ENCODE data around the gene MTR.
"Not testable (repeated sequence)": the region's sequence is repeated elsewhere in the genome, so short reads cannot be mapped to it uniquely, and the experiment has no call there.

The MTR gene

DNA sequence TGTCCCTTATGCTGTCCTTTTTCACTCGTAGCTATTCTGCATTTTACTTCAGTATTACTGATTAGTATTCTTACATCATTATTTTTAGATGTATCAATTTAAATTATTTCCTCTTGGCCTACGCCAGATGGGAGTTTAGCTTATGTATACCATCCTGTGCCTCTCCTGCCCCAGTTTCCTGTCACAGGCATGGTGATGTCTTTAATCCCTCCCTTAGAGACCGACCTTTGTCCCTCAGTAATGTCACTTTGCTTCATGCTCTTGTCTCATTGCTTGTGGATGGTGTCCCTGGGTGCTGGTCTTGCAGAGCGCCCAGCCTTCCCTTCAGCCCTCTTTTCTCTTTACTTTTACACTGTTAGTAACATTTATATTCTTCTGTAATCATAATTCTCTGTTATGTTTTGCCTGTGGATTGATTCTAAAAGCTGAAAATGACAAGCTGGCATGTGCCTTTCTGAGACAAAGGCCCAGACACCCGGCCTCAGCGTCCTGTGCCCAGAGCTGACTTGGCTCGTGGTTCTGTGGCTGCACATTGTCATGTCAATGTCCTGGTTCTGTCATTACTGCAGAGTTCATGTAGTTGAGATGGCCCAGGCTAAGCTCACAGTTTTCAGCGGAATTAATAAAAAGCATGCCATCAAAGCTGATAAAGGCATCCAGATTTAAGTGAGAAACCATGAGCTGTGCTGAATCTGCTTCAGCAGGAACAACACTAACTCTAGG is 100.7 kb downstream of the MTR start:
- ChIA-PET CTCF (interaction anchor here (1.8 kb wide), 1 partner anchor 27 kb away, joined by 8 read pairs; no protein-coding TSS in a partner anchor), POLR2A (no interaction called here)
- TF ChIP-seq, protein P1, sequence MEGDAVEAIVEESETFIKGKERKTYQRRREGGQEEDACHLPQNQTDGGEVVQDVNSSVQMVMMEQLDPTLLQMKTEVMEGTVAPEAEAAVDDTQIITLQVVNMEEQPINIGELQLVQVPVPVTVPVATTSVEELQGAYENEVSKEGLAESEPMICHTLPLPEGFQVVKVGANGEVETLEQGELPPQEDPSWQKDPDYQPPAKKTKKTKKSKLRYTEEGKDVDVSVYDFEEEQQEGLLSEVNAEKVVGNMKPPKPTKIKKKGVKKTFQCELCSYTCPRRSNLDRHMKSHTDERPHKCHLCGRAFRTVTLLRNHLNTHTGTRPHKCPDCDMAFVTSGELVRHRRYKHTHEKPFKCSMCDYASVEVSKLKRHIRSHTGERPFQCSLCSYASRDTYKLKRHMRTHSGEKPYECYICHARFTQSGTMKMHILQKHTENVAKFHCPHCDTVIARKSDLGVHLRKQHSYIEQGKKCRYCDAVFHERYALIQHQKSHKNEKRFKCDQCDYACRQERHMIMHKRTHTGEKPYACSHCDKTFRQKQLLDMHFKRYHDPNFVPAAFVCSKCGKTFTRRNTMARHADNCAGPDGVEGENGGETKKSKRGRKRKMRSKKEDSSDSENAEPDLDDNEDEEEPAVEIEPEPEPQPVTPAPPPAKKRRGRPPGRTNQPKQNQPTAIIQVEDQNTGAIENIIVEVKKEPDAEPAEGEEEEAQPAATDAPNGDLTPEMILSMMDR (IDR thresholded peaks at IDR 0.05; ENCODE audit: insufficient read depth, low read length, missing control alignments) = no peak
- DNase-seq (ENCODE audit: low read depth, low spot score) = no peak
- H3K4me3 ChIP-seq (ENCODE audit: low read depth, low read length) = no peak overlapping the region

DNA sequence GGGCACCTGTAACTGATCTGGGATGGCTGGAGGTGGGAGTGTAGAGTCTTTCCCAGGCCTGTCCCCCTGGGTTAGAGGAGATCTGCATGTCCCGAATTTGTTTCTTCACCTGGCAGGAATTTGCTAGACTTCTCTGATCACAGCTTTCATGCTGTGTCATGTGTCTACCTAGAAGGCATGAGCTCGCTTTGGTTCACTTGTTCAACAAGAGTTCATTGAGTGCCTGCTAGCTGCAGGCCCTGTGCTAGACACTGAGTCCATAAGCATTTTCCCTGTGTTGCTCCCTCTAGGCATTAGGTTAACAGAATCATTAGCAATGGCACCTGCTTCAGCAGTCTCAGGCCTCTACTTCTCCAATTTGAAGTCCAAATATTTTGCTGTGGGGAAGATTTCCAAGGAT is 101.6 kb downstream of the MTR start:
- TF ChIP-seq, protein P1 (IDR thresholded peaks at IDR 0.05; ENCODE audit: insufficient read depth, low read length, missing control alignments) = no peak
- no peak for DNase-seq (ENCODE audit: low read depth, low spot score)
- POLR2A ChIA-PET = no interaction called here

DNA sequence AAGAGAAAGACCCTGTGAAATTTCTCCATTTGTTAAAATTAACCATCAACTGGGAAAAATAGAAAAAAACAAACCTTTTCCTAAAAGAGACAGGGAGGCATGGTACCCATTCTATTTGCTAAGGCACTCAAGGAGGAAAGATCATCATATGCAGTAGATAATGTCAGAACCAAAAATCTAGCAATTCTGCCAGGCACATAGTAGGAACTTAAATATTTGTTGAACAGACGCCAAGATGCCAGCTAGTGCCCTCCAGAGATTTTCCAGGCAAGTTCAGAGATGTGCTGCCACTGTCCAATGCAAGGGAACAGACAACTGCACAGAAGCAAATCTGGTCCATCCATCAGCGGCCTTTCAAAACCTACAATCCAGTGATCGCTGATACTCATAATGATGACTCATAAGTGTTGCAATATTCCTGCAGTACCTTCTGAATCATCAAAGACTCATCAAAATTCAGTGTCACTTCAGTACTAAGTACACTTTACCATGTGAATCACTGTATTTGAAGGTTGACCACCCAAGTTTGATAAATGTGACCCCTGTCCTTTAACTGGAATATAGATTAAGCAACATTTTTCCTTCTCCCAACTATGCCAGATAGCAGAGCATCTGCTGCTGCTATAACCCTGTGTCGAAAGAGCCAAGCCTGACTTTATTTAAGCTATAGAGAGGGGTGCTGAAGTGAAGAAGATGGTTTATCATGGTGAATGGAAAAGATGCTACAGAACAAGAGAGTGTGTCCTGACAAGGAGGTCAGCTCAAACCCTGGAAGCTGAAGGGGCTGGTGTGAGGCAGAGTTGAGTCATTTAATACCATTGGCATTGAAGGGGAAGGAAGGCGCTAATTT is 110.0 kb downstream of the MTR start:
- CTCF ChIA-PET = no interaction called here
- POLR2A ChIA-PET = no interaction called here
- no peak overlapping the region for H3K4me3 ChIP-seq (ENCODE audit: low read depth, low read length)

More for the DNA sequence above, 101.6 kb downstream of the MTR start:
- CTCF ChIA-PET = no interaction called here
- no peak overlapping the region for H3K4me3 ChIP-seq (ENCODE audit: low read depth, low read length)

DNA sequence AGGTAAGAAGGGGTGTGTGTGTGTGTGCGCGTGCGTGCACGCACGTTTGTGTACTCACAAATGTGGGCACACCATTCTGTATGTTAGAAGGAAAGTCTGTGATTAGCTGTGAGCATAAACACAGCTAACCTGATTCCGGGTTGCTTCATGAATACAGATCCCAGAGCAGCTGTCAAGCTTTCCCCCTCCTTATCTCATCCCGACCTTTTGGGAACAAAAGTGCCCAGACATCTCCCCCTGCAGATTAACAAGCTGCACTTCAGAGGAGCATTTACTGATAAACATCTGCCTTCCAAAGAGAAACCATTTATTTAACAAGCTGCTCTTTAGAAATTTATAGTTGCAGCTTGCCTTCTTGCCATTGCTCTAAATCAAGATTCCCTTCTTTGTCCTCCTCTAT is 112.1 kb downstream of the MTR start:
- TF ChIP-seq, protein P1 (IDR thresholded peaks at IDR 0.05; ENCODE audit: insufficient read depth, low read length, missing control alignments) = no peak
- CTCF ChIA-PET = interaction anchor here (1.4 to 1.7 kb wide), 2 partner anchors 38 to 148 kb away, joined by 3 to 5 read pairs; no protein-coding TSS in a partner anchor
- no peak overlapping the region for H3K4me3 ChIP-seq (ENCODE audit: low read depth, low read length)
- POLR2A ChIA-PET = no interaction called here
- no peak for DNase-seq (ENCODE audit: low read depth, low spot score)

More for the DNA sequence above, 110.0 kb downstream of the MTR start:
- TF ChIP-seq, protein P1 (IDR thresholded peaks at IDR 0.05; ENCODE audit: insufficient read depth, low read length, missing control alignments) = no peak
- peak; percentile 49 for DNase-seq (ENCODE audit: low read depth, low spot score)

DNA sequence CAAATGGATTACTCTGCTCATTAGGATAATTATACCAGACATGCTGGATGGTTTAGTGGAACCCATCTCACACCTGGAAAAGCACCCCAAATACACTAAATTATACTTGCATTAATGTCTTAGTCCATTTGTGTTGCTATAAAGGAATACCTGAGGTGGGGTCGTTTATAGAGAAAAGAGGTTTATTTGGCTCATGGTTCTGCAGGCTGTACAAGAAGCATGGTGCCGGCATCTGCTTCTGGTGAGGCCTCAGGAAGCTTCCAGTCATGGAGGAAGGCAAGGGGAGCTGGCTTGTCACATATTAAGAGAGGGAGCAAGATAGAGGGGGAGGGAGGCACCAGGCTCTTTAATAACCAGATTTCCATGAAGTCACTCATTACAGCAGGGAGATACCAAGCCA is 113.6 kb downstream of the MTR start:
- POLR2A ChIA-PET = no interaction called here
- CTCF ChIA-PET = no interaction called here
- no peak for DNase-seq (ENCODE audit: low read depth, low spot score)
- H3K4me3 ChIP-seq (ENCODE audit: low read depth, low read length) = no peak overlapping the region
- TF ChIP-seq, protein P1 (IDR thresholded peaks at IDR 0.05; ENCODE audit: insufficient read depth, low read length, missing control alignments) = no peak

DNA sequence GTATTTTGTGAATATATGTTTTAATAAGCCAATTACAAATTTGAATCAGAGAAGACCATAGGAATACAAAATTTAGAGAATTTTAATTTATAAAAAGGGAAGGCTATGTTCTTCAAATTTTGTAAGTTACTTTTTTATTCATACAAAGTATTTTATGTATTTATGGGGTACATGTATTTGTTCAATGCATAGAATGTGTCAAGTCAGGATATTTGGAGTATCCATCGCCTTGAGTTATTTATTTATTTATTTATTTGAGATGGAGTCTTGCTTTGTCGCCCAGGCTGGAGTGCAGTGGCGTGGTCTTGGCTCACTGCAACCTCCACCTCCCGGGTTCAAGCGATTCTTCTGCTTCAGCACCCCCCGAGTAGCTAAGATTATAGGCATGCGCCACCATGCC is 116.0 kb downstream of the MTR start:
- CTCF ChIA-PET; POLR2A ChIA-PET; H3K4me3 ChIP-seq (ENCODE audit: low read depth, low read length); DNase-seq (ENCODE audit: low read depth, low spot score): not testable (repeated sequence)
